MM.1S (cell line): ENCODE results near the gene RPN1.

Experiments used
- DNase-seq: peaks from one replicate; pipeline ENCODE4 v3.0.0-alpha.2; 2015
- H2AFZ ChIP-seq: fragments of 300-600 bp; sonication (generic); 2 replicates; pipeline ENCODE4 v1.6.0; 2016; ENCODE audit warnings: antibody characterized with exemption, low read length
- H3F3A ChIP-seq: fragments of 300-600 bp; sonication (generic); 2 replicates; pipeline ENCODE4 v1.6.1; 2016; ENCODE audit warnings: mild to moderate bottlenecking, antibody characterized with exemption, low read length, moderate library complexity, mixed read lengths; ENCODE audit not compliant: insufficient read depth
- H3K27ac ChIP-seq: fragments of 300-600 bp; sonication (generic); 2 replicates; pipeline ENCODE4 v1.5.1; 2016; ENCODE audit warnings: mild to moderate bottlenecking, low read length
- H3K27me3 ChIP-seq: fragments of 300-600 bp; sonication (generic); replicated peaks from 2 replicates; pipeline ENCODE4 v1.6.0; 2016; ENCODE audit warnings: low read length; ENCODE audit not compliant: insufficient read depth
- H3K36me3 ChIP-seq: fragments of 300-600 bp; sonication (generic); replicated peaks from 2 replicates; pipeline ENCODE4 v1.6.1; 2016; ENCODE audit warnings: mild to moderate bottlenecking, low read length, mixed read lengths; ENCODE audit not compliant: insufficient read depth
- H3K4me1 ChIP-seq: fragments of 300-600 bp; sonication (generic); 2 replicates; pipeline ENCODE4 v1.6.1; 2016; ENCODE audit warnings: low read length, mixed read lengths
- H3K4me2 ChIP-seq: fragments of 300-600 bp; sonication (generic); 2 replicates; pipeline ENCODE4 v1.6.0; 2016; ENCODE audit warnings: low read depth, low read length
- H3K4me3 ChIP-seq: fragments of 300-600 bp; sonication (generic); 2 replicates; pipeline ENCODE4 v1.5.1; 2016; ENCODE audit warnings: low read length, mixed read lengths
- H3K79me2 ChIP-seq: fragments of 300-600 bp; sonication (generic); 2 replicates; pipeline ENCODE4 v1.6.1; 2016; ENCODE audit warnings: mixed run types, low read length, mixed read lengths
- H3K9ac ChIP-seq: fragments of 300-600 bp; sonication (generic); 2 replicates; pipeline ENCODE4 v1.6.1; 2016; ENCODE audit warnings: low read length, mixed read lengths
- H3K9me2 ChIP-seq: fragments of 300-600 bp; sonication (generic); replicated peaks from 2 replicates; pipeline ENCODE4 v1.6.1; 2016; ENCODE audit warnings: mild to moderate bottlenecking, low read length, mixed read lengths; ENCODE audit not compliant: insufficient read depth
- H3K9me3 ChIP-seq: fragments of 300-600 bp; sonication (generic); replicated peaks from 2 replicates; pipeline ENCODE4 v1.6.1; 2016; ENCODE audit warnings: mild to moderate bottlenecking, low read length, mixed read lengths; ENCODE audit not compliant: insufficient read depth
- H4K20me1 ChIP-seq: fragments of 300-600 bp; sonication (generic); 2 replicates; pipeline ENCODE4 v1.6.1; 2016; ENCODE audit warnings: mild to moderate bottlenecking, low read length, moderate library complexity, mixed read lengths; ENCODE audit not compliant: insufficient read depth
- CTCF ChIP-seq: fragments of 300-600 bp; sonication (generic); IDR thresholded peaks from 2 replicates; pipeline ENCODE4 v1.5.1; 2016; ENCODE audit warnings: antibody characterized with exemption, low read length, mixed read lengths
- EZH2 ChIP-seq: fragments of 300-600 bp; sonication (generic); optimal IDR thresholded peaks from 2 replicates; pipeline ENCODE3; 2017; ENCODE audit warnings: low read depth, mild to moderate bottlenecking, antibody characterized with exemption, low read length, mixed read lengths
- EZH2phosphoT487 ChIP-seq: fragments of 300-600 bp; sonication (generic); IDR thresholded peaks from 2 replicates; pipeline ENCODE4 v1.6.1; 2018; ENCODE audit warnings: antibody characterized with exemption, low read length

Gene RPN1

GRCh38 chr3:128693696-128694095 is 43.1 kb upstream of the RPN1 start:
- Histone ChIP-seq H2AFZ (no peak overlapping the region), H3K4me3 (no peak overlapping the region), H3K9ac (no peak overlapping the region), H3K79me2 (no peaks in the 10 kb centered on the region), H3K27ac (no peak overlapping the region), H3K4me2 (no peak overlapping the region), H3K4me1 (no peaks in the 10 kb centered on the region), H3K9me2 (no peaks in the 10 kb centered on the region), H4K20me1 (no peaks in the 10 kb centered on the region), H3F3A (no peaks in the 10 kb centered on the region), H3K9me3 (no peaks in the 10 kb centered on the region), H3K36me3 (no peaks in the 10 kb centered on the region), H3K27me3 (no peaks in the 10 kb centered on the region)
- DNase-seq = no peak
- no peak for TF ChIP-seq EZH2
- no peak for TF ChIP-seq EZH2phosphoT487
- no peak for TF ChIP-seq CTCF

- Histone ChIP-seq H2AFZ (no peak overlapping the region), H3F3A (no peaks in the 10 kb centered on the region), H3K9me2 (no peaks in the 10 kb centered on the region), H3K4me2 (no peak overlapping the region), H4K20me1 (no peaks in the 10 kb centered on the region), H3K9ac (no peak overlapping the region), H3K9me3 (no peaks in the 10 kb centered on the region), H3K4me1 (no peaks in the 10 kb centered on the region), H3K4me3 (no peak overlapping the region), H3K36me3 (no peaks in the 10 kb centered on the region), H3K27me3 (no peaks in the 10 kb centered on the region), H3K27ac (no peak overlapping the region), H3K79me2 (no peaks in the 10 kb centered on the region)
- TF ChIP-seq EZH2phosphoT487 = no peak
- TF ChIP-seq CTCF = no peak
- TF ChIP-seq EZH2 = no peak
- DNase-seq = no peak
Observed at GRCh38 chr3:128689060-128689459, 38.4 kb upstream of the RPN1 start.

- Histone ChIP-seq H3K27me3 (no peaks in the 10 kb centered on the region), H3K4me1 (0 out of 2 replicates have a peak, but pooled peaks cover 2% of the 10 kb centered on the region), H3K4me3 (no peak overlapping the region), H3F3A (no peaks in the 10 kb centered on the region), H4K20me1 (no peaks in the 10 kb centered on the region), H3K9me2 (no peaks in the 10 kb centered on the region), H3K79me2 (no peaks in the 10 kb centered on the region), H3K4me2 (no peak overlapping the region), H3K9me3 (no peaks in the 10 kb centered on the region), H3K27ac (no peak overlapping the region), H3K36me3 (no peaks in the 10 kb centered on the region), H3K9ac (no peak overlapping the region), H2AFZ (no peak overlapping the region)
- TF ChIP-seq EZH2phosphoT487 (no peak), CTCF (no peak), EZH2 (no peak)
- DNase-seq = no peak
Observed at GRCh38 chr3:128686465-128686864, 35.8 kb upstream of the RPN1 start.
